Testis (tissue), 3 donors: ENCODE measurements around the gene OR2A7. TPM values are rescaled to one million over a fixed set of nuclear protein-coding genes. Genes with fewer than 3 reads are reported as not detected.
"Not testable (repeated sequence)": the region's sequence is repeated elsewhere in the genome, so short reads cannot be mapped to it uniquely, and the experiment has no call there.

Experiments used
- DNase-seq: peaks from one replicate; pipeline ENCODE4 v3.0.0-alpha.2; 2019
- H3K27ac ChIP-seq, 2 donors: fragments of 200-600 bp; sonication (generic); one replicate each; pipeline ENCODE4 v1.5.1; 2019
- H3K27me3 ChIP-seq: fragments of 200-600 bp; sonication (generic); one replicate; pipeline ENCODE4 v1.5.1; 2019
- H3K36me3 ChIP-seq: fragments of 200-600 bp; sonication (generic); one replicate; pipeline ENCODE4 v1.5.1; 2017; ENCODE audit warnings: low read depth; ENCODE audit errors: missing control alignments
- H3K4me1 ChIP-seq: fragments of 200-600 bp; sonication (generic); one replicate; pipeline ENCODE4 v1.5.1; 2019
- H3K4me3 ChIP-seq, 2 donors: fragments of 200-600 bp; sonication (generic); one replicate each; pipeline ENCODE4 v1.5.1; 2017 to 2019
- H3K9me3 ChIP-seq: fragments of 200-600 bp; sonication (generic); one replicate; pipeline ENCODE4 v1.5.1; 2017
- WGBS, 2 donors: methylation state at CpG; one replicate each; pipeline ENCODE4 v1.1.5; 2018; 5-methylcytosine and 5-hydroxymethylcytosine counted together
- intact Hi-C: fragments of 100-400 bp; cut with DNase I; formaldehyde crosslinking; loops from one replicate; pipeline ENCODE4 v1.15.1; 2023; ENCODE audit warnings: low total_unique reads
- polyA plus RNA-seq: library from polyadenylated mRNA; stranded (reverse); fragments of 350-450 nt; fragmentation: Illumina TruSeq; extraction: RNeasy Lipid Tissue Mini Kit (QIAGEN cat#74804); gene quantifications from one replicate; pipeline ENCODE4 v1.2.3, GENCODE V29; 2014; ENCODE audit warnings: low read depth, low replicate concordance; ENCODE audit not compliant: insufficient read depth
- total RNA-seq, 2 donors: library from RNA; depleted of rRNA; stranded (reverse); fragments of >200 nt; gene quantifications; one replicate each; pipeline ENCODE4 v1.2.3, GENCODE V29; 2016

The OR2A7 gene
- total and polyA plus RNA-seq, 3 donors from 2014 or later: 0.63 to 1.2 (median 1.1) TPM

- H3K36me3 ChIP-seq, H3K9me3 ChIP-seq, H3K4me1 ChIP-seq, intact Hi-C loops, H3K27me3 ChIP-seq, DNase-seq, H3K27ac ChIP-seq, H3K4me3 ChIP-seq: not testable (repeated sequence)
- WGBS, 2 donors: 92% methylated on average over 1 of the region's 3 CpGs; no CpG with 5 or more reads in 1 of the 2 donors
Measured at GRCh38 chr7:144228810-144229209, 35.8 kb downstream of the OR2A7 start.

- H3K4me1 ChIP-seq, DNase-seq, H3K27me3 ChIP-seq, intact Hi-C loops, H3K9me3 ChIP-seq, H3K4me3 ChIP-seq, H3K27ac ChIP-seq, H3K36me3 ChIP-seq: not testable (repeated sequence)
- WGBS, 2 donors: 65 to 70% methylated on average over 3 of the region's 4 CpGs
Measured at GRCh38 chr7:144226866-144227265, 37.7 kb downstream of the OR2A7 start.

GRCh38 chr7:144223675-144224074 lies 40.9 kb downstream of the OR2A7 start:
- H3K9me3 ChIP-seq, H3K36me3 ChIP-seq, H3K27me3 ChIP-seq, H3K27ac ChIP-seq, H3K4me3 ChIP-seq, DNase-seq, intact Hi-C loops, H3K4me1 ChIP-seq: not testable (repeated sequence)

- H3K9me3 ChIP-seq, H3K36me3 ChIP-seq, DNase-seq, H3K27me3 ChIP-seq, H3K4me3 ChIP-seq, H3K27ac ChIP-seq, H3K4me1 ChIP-seq, intact Hi-C loops: not testable (repeated sequence)
Measured at GRCh38 chr7:144220531-144220930, 44.1 kb downstream of the OR2A7 start.

- intact Hi-C loops, H3K36me3 ChIP-seq, H3K27me3 ChIP-seq, H3K4me3 ChIP-seq, DNase-seq, H3K4me1 ChIP-seq, H3K27ac ChIP-seq, H3K9me3 ChIP-seq: not testable (repeated sequence)
- 88% methylated on average over 1 of the region's 4 CpGs; no CpG with 5 or more reads in 1 of the 2 donors for WGBS, 2 donors
Measured at GRCh38 chr7:144219149-144219548, 45.4 kb downstream of the OR2A7 start.

- DNase-seq, intact Hi-C loops, H3K27ac ChIP-seq, H3K36me3 ChIP-seq, H3K4me3 ChIP-seq, H3K9me3 ChIP-seq, H3K4me1 ChIP-seq, H3K27me3 ChIP-seq: not testable (repeated sequence)
- 100% methylated on average over 1 of the region's 1 CpG for WGBS, 2 donors
Measured at GRCh38 chr7:144218581-144218980, 46.0 kb downstream of the OR2A7 start.

- H3K4me3 ChIP-seq, H3K4me1 ChIP-seq, H3K27me3 ChIP-seq, H3K9me3 ChIP-seq, DNase-seq, H3K27ac ChIP-seq, H3K36me3 ChIP-seq, intact Hi-C loops: not testable (repeated sequence)
Measured at GRCh38 chr7:144217200-144217599, 47.4 kb downstream of the OR2A7 start.

Other genes starting within 250 kb of the OR2A7 start
- gene OR2A5, start 215.8 kb downstream of the OR2A7 start, total RNA-seq: under 1 TPM; 0.31 to 0.43 TPM
- gene OR2A5, start 215.8 kb downstream of the OR2A7 start, polyA plus RNA-seq: not detected
- under 1 TPM in 1 of 2 donors, not detected in 1; 0.19 TPM for gene OR2A25, start 195.0 kb downstream of the OR2A7 start, total RNA-seq
- 0.18 TPM for gene OR2A25, start 195.0 kb downstream of the OR2A7 start, polyA plus RNA-seq
- gene OR2A12, start 178.5 kb downstream of the OR2A7 start, total RNA-seq: under 1 TPM; 0.06 to 0.39 TPM
- gene OR2A12, start 178.5 kb downstream of the OR2A7 start, polyA plus RNA-seq: not detected
- gene OR2A2, start 155.2 kb downstream of the OR2A7 start, total RNA-seq: not detected
- gene OR2A2, start 155.2 kb downstream of the OR2A7 start, polyA plus RNA-seq: not detected
- gene OR2A14, start 141.6 kb downstream of the OR2A7 start, total RNA-seq: not detected
- not detected for gene OR2A14, start 141.6 kb downstream of the OR2A7 start, polyA plus RNA-seq
- gene CTAGE4, start 81.3 kb downstream of the OR2A7 start, total RNA-seq: 10 to 100 TPM in 1 of 2 donors, 1 to 10 TPM in 1; 7.5 to 13.1 TPM
- not detected for gene CTAGE4, start 81.3 kb downstream of the OR2A7 start, polyA plus RNA-seq
- gene ARHGEF35, start 69.0 kb downstream of the OR2A7 start, total RNA-seq: 1 to 10 TPM in 1 of 2 donors, under 1 TPM in 1; 0.87 to 1.3 TPM
- gene ARHGEF35, start 69.0 kb downstream of the OR2A7 start, polyA plus RNA-seq: 3.0 TPM
- not detected for gene OR2A42, start 25.2 kb downstream of the OR2A7 start, total RNA-seq
- not detected for gene OR2A42, start 25.2 kb downstream of the OR2A7 start, polyA plus RNA-seq
- gene CTAGE8, start 4.5 kb upstream of the OR2A7 start, total RNA-seq: 10 to 100 TPM in 1 of 2 donors, 1 to 10 TPM in 1; 4.4 to 13.7 TPM
- gene CTAGE8, start 4.5 kb upstream of the OR2A7 start, polyA plus RNA-seq: 16.6 TPM
- under 1 TPM in 1 of 2 donors, not detected in 1; 0.37 TPM for gene OR2A1, start 47.6 kb upstream of the OR2A7 start, total RNA-seq
- 0.20 TPM for gene OR2A1, start 47.6 kb upstream of the OR2A7 start, polyA plus RNA-seq
- gene ARHGEF5, start 90.6 kb upstream of the OR2A7 start, total RNA-seq: 1 to 10 TPM; 4.3 to 5.2 TPM
- gene ARHGEF5, start 90.6 kb upstream of the OR2A7 start, polyA plus RNA-seq: 5.0 TPM
- 1 to 10 TPM; 1.6 TPM for gene NOBOX, start 138.9 kb upstream of the OR2A7 start, total RNA-seq
- 1.1 TPM for gene NOBOX, start 138.9 kb upstream of the OR2A7 start, polyA plus RNA-seq